CD4-positive, alpha-beta T cell treated with Interleukin-12 subunit alpha and Interleukin-12 subunit beta, for 1 hour (primary cell): Measurements from ENCODE around the gene ADGRD1.
"Not testable (repeated sequence)": the region's sequence is repeated elsewhere in the genome, so short reads cannot be mapped to it uniquely, and the experiment has no call there.

Source experiments
- DNase-seq: peaks from one replicate; pipeline ENCODE4 v3.0.0-alpha.2; 2020

Gene ADGRD1

GRCh38 chr12:131060011-131060703, 106.5 kb downstream of the ADGRD1 start:
- DNase-seq: no peak

GRCh38 chr12:131061041-131061806, 107.5 kb downstream of the ADGRD1 start:
- no peak for DNase-seq

GRCh38 chr12:131063413-131063812, 109.7 kb downstream of the ADGRD1 start:
- DNase-seq: no peak

GRCh38 chr12:131063960-131064359, 110.3 kb downstream of the ADGRD1 start:
- DNase-seq: no peak

GRCh38 chr12:131065279-131065678, 111.6 kb downstream of the ADGRD1 start:
- no peak for DNase-seq

- no peak for DNase-seq
These were observed 112.1 kb downstream of the ADGRD1 start for GRCh38 chr12:131065801-131066200.

GRCh38 chr12:131066207-131066885, 112.6 kb downstream of the ADGRD1 start:
- DNase-seq: no peak

- DNase-seq: no peak
These were observed 113.3 kb downstream of the ADGRD1 start for GRCh38 chr12:131066886-131067490.

GRCh38 chr12:131067981-131068851, 114.5 kb downstream of the ADGRD1 start:
- DNase-seq: no peak

GRCh38 chr12:131068926-131069720, 115.4 kb downstream of the ADGRD1 start:
- not testable (repeated sequence) for DNase-seq

- not testable (repeated sequence) for DNase-seq
These were observed 116.4 kb downstream of the ADGRD1 start for GRCh38 chr12:131070136-131070535.

- not testable (repeated sequence) for DNase-seq
These were observed 117.0 kb downstream of the ADGRD1 start for GRCh38 chr12:131070668-131071067.

GRCh38 chr12:131071234-131071820, 117.6 kb downstream of the ADGRD1 start:
- not testable (repeated sequence) for DNase-seq

- DNase-seq: not testable (repeated sequence)
These were observed 118.2 kb downstream of the ADGRD1 start for GRCh38 chr12:131071950-131072349.

GRCh38 chr12:131072451-131073230, 118.9 kb downstream of the ADGRD1 start:
- DNase-seq: no peak

- DNase-seq: no peak
These were observed 120.7 kb downstream of the ADGRD1 start for GRCh38 chr12:131074221-131075083.

- no peak for DNase-seq
These were observed 121.5 kb downstream of the ADGRD1 start for GRCh38 chr12:131075194-131075593.

GRCh38 chr12:131075611-131076010, 121.9 kb downstream of the ADGRD1 start:
- no peak for DNase-seq

GRCh38 chr12:131076296-131076695, 122.6 kb downstream of the ADGRD1 start:
- no peak for DNase-seq
